Hindlimb muscle (tissue), 1 donor: ENCODE measurements around the gene AZIN2. TPM values are rescaled to one million over a fixed set of nuclear protein-coding genes. Genes with fewer than 3 reads are reported as not detected.
A peak's percentile ranks its signal among the peaks of the same experiment; 100 is the strongest.

Experiments
- DNase-seq: peaks from one replicate; pipeline ENCODE4 v3.0.0-alpha.2; 2013
- polyA plus RNA-seq: library from polyadenylated mRNA; unstranded; fragments of 120-200 nt; gene quantifications from one replicate; pipeline ENCODE4 v1.2.1, GENCODE V29; 2013; ENCODE audit not compliant: insufficient read length

The AZIN2 gene
- polyA plus RNA-seq, 1 donor: 5.2 TPM

- DNase-seq: no peak
Measured at GRCh38 chr1:33155877-33156538, 75.1 kb downstream of the AZIN2 start.

GRCh38 chr1:33157131-33157530 is 76.2 kb downstream of the AZIN2 start:
- DNase-seq: no peak

- no peak for DNase-seq
Measured at GRCh38 chr1:33158366-33158765, 77.4 kb downstream of the AZIN2 start.

GRCh38 chr1:33159577-33159976 is 78.6 kb downstream of the AZIN2 start:
- DNase-seq: no peak

- DNase-seq: peak; percentile 76
Measured at GRCh38 chr1:33161061-33161681, 80.2 kb downstream of the AZIN2 start.

- no peak for DNase-seq
Measured at GRCh38 chr1:33162141-33162540, 81.2 kb downstream of the AZIN2 start.

- no peak for DNase-seq
Measured at GRCh38 chr1:33163621-33164519, 82.9 kb downstream of the AZIN2 start.

- DNase-seq: no peak
Measured at GRCh38 chr1:33165209-33165608, 84.3 kb downstream of the AZIN2 start.

GRCh38 chr1:33165809-33166208 is 84.9 kb downstream of the AZIN2 start:
- DNase-seq: no peak

- DNase-seq: no peak
Measured at GRCh38 chr1:33167650-33168447, 86.9 kb downstream of the AZIN2 start.

- no peak for DNase-seq
Measured at GRCh38 chr1:33168556-33169289, 87.8 kb downstream of the AZIN2 start.

- no peak for DNase-seq
Measured at GRCh38 chr1:33169290-33170055, 88.5 kb downstream of the AZIN2 start.

Other genes starting within 250 kb of the AZIN2 start
- 209 TPM for gene FNDC5, start 210.2 kb upstream of the AZIN2 start, polyA plus RNA-seq
- 0.92 TPM for gene HPCA, start 194.7 kb upstream of the AZIN2 start, polyA plus RNA-seq
- gene TMEM54, start 179.8 kb upstream of the AZIN2 start, polyA plus RNA-seq: 5.7 TPM
- 12.0 TPM for gene RNF19B, start 116.3 kb upstream of the AZIN2 start, polyA plus RNA-seq
- 124 TPM for gene AK2, start 44.3 kb upstream of the AZIN2 start, polyA plus RNA-seq
- gene TRIM62, start 100.9 kb downstream of the AZIN2 start, polyA plus RNA-seq: 7.5 TPM
- gene ZNF362, start 175.3 kb downstream of the AZIN2 start, polyA plus RNA-seq: 35.1 TPM
- gene A3GALT2, start 239.9 kb downstream of the AZIN2 start, polyA plus RNA-seq: not detected